ENCODE results near the gene NAGLU. TPM values are rescaled to one million over a fixed set of nuclear protein-coding genes. Genes with fewer than 3 reads are reported as not detected.

Gene NAGLU
- total and polyA plus RNA-seq, 2 of the 13 experiments (the other 11 are each of a cell fraction or from before 2014, with no cell fraction given): 28.2 to 40.1 TPM

GRCh38 chr17:42554250-42555121, 18.4 kb downstream of the NAGLU start (continued):
- TF ChIP-seq, protein P1, sequence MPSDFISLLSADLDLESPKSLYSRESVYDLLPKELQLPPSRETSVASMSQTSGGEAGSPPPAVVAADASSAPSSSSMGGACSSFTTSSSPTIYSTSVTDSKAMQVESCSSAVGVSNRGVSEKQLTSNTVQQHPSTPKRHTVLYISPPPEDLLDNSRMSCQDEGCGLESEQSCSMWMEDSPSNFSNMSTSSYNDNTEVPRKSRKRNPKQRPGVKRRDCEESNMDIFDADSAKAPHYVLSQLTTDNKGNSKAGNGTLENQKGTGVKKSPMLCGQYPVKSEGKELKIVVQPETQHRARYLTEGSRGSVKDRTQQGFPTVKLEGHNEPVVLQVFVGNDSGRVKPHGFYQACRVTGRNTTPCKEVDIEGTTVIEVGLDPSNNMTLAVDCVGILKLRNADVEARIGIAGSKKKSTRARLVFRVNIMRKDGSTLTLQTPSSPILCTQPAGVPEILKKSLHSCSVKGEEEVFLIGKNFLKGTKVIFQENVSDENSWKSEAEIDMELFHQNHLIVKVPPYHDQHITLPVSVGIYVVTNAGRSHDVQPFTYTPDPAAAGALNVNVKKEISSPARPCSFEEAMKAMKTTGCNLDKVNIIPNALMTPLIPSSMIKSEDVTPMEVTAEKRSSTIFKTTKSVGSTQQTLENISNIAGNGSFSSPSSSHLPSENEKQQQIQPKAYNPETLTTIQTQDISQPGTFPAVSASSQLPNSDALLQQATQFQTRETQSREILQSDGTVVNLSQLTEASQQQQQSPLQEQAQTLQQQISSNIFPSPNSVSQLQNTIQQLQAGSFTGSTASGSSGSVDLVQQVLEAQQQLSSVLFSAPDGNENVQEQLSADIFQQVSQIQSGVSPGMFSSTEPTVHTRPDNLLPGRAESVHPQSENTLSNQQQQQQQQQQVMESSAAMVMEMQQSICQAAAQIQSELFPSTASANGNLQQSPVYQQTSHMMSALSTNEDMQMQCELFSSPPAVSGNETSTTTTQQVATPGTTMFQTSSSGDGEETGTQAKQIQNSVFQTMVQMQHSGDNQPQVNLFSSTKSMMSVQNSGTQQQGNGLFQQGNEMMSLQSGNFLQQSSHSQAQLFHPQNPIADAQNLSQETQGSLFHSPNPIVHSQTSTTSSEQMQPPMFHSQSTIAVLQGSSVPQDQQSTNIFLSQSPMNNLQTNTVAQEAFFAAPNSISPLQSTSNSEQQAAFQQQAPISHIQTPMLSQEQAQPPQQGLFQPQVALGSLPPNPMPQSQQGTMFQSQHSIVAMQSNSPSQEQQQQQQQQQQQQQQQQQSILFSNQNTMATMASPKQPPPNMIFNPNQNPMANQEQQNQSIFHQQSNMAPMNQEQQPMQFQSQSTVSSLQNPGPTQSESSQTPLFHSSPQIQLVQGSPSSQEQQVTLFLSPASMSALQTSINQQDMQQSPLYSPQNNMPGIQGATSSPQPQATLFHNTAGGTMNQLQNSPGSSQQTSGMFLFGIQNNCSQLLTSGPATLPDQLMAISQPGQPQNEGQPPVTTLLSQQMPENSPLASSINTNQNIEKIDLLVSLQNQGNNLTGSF (CRISPR knock-in tag; IDR thresholded peaks at IDR 0.05): peak; percentile 84; the same call in 1 of the 2 replicates
- TF ChIP-seq ZNF33A (CRISPR knock-in tag; IDR thresholded peaks at IDR 0.05; ENCODE audit: borderline replicate concordance) (no peak), NCOR1 (IDR thresholded peaks at IDR 0.05; ENCODE audit: borderline replicate concordance, low read length) (no peak), ZNF407 (CRISPR knock-in tag; IDR thresholded peaks at IDR 0.05; ENCODE audit: not compliant biosample characterization) (peak; percentile 98), NFE2 (CRISPR knock-in tag; IDR thresholded peaks at IDR 0.05) (no peak)
- TF ChIP-seq, protein P2, sequence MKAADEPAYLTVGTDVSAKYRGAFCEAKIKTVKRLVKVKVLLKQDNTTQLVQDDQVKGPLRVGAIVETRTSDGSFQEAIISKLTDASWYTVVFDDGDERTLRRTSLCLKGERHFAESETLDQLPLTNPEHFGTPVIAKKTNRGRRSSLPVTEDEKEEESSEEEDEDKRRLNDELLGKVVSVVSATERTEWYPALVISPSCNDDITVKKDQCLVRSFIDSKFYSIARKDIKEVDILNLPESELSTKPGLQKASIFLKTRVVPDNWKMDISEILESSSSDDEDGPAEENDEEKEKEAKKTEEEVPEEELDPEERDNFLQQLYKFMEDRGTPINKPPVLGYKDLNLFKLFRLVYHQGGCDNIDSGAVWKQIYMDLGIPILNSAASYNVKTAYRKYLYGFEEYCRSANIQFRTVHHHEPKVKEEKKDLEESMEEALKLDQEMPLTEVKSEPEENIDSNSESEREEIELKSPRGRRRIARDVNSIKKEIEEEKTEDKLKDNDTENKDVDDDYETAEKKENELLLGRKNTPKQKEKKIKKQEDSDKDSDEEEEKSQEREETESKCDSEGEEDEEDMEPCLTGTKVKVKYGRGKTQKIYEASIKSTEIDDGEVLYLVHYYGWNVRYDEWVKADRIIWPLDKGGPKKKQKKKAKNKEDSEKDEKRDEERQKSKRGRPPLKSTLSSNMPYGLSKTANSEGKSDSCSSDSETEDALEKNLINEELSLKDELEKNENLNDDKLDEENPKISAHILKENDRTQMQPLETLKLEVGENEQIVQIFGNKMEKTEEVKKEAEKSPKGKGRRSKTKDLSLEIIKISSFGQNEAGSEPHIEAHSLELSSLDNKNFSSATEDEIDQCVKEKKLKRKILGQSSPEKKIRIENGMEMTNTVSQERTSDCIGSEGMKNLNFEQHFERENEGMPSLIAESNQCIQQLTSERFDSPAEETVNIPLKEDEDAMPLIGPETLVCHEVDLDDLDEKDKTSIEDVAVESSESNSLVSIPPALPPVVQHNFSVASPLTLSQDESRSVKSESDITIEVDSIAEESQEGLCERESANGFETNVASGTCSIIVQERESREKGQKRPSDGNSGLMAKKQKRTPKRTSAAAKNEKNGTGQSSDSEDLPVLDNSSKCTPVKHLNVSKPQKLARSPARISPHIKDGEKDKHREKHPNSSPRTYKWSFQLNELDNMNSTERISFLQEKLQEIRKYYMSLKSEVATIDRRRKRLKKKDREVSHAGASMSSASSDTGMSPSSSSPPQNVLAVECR (CRISPR knock-in tag; IDR thresholded peaks at IDR 0.05; ENCODE audit: borderline replicate concordance): peak; percentile 97
- TF ChIP-seq, protein P3, sequence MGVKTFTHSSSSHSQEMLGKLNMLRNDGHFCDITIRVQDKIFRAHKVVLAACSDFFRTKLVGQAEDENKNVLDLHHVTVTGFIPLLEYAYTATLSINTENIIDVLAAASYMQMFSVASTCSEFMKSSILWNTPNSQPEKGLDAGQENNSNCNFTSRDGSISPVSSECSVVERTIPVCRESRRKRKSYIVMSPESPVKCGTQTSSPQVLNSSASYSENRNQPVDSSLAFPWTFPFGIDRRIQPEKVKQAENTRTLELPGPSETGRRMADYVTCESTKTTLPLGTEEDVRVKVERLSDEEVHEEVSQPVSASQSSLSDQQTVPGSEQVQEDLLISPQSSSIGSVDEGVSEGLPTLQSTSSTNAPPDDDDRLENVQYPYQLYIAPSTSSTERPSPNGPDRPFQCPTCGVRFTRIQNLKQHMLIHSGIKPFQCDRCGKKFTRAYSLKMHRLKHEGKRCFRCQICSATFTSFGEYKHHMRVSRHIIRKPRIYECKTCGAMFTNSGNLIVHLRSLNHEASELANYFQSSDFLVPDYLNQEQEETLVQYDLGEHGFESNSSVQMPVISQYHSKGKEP (CRISPR knock-in tag; IDR thresholded peaks at IDR 0.05): no peak

Measured in HepG2 (cell line).